ENCODE data around the gene ADAT3. TPM values are rescaled to one million over a fixed set of nuclear protein-coding genes. Genes with fewer than 3 reads are reported as not detected.
"Not testable (repeated sequence)": the region's sequence is repeated elsewhere in the genome, so short reads cannot be mapped to it uniquely, and the experiment has no call there.

The ADAT3 gene
- total RNA-seq, 2 experiments from 2014 or later, result 7.9 to 16.4 TPM

- TF ChIP-seq CTCF (conservative IDR thresholded peaks at IDR 0.05; ENCODE audit: low read length) (no peak), EZH2phosphoT487 (IDR thresholded peaks at IDR 0.05; ENCODE audit: borderline replicate concordance, low read depth, low read length) (no peak)
- Histone ChIP-seq H3K4me1 (ENCODE audit: insufficient read depth, low read length, poor library complexity, severe bottlenecking) (peaks cover 20% of the 10 kb centered on the region), H3K9me3 (ENCODE audit: low read length) (no peaks in the 10 kb centered on the region), H2AFZ (ENCODE audit: low read length) (no peak overlapping the region), H3K4me3 (ENCODE audit: low read depth, low read length, poor library complexity, severe bottlenecking) (peak overlapping the region; percentile 100), H3K36me3 (ENCODE audit: insufficient read depth, low read length) (peaks cover 54% of the 10 kb centered on the region), H3K79me2 (ENCODE audit: insufficient read depth, low read depth, low read length) (peaks cover 37% of the 10 kb centered on the region), H3K9me2 (ENCODE audit: insufficient read depth, low read length) (no peaks in the 10 kb centered on the region), H4K20me1 (ENCODE audit: insufficient read depth, low read length) (peaks cover 13% of the 10 kb centered on the region), H3K27ac (ENCODE audit: low read depth, low read length, poor library complexity, severe bottlenecking) (peak overlapping the region; percentile 62), H3K4me2 (ENCODE audit: low read length) (peak overlapping the region; percentile 81)
- intact Hi-C loops (cut with micrococcal nuclease; ENCODE audit: unreplicated experiment), result no loop called here
- BruUV-seq (replicated peaks), result no TSS peak
- no peak for DNase-seq (ENCODE audit: low spot score)
- POLR2A ChIA-PET, result no interaction called here
- CTCF ChIA-PET (ENCODE audit: unreplicated experiment), result no interaction called here
Measured at GRCh38 chr19:1873524-1874473, 31.4 kb upstream of the ADAT3 start.

- DNase-seq (ENCODE audit: low spot score), result peak; percentile 48
- H3K9me3 ChIP-seq (ENCODE audit: low read length), result no peaks in the 10 kb centered on the region
- TF ChIP-seq CTCF (conservative IDR thresholded peaks at IDR 0.05; ENCODE audit: low read length) (no peak), EZH2phosphoT487 (IDR thresholded peaks at IDR 0.05; ENCODE audit: borderline replicate concordance, low read depth, low read length) (no peak)
- BruUV-seq (replicated peaks), result no TSS peak
- no peaks in the 10 kb centered on the region for H3K9me2 ChIP-seq (ENCODE audit: insufficient read depth, low read length)
- CTCF ChIA-PET (ENCODE audit: unreplicated experiment), result no interaction called here
- no peak overlapping the region for H2AFZ ChIP-seq (ENCODE audit: low read length)
- peak overlapping the region; percentile 81 for H3K4me2 ChIP-seq (ENCODE audit: low read length)
- H3K4me3 ChIP-seq (ENCODE audit: low read depth, low read length, poor library complexity, severe bottlenecking), result peak overlapping the region; percentile 100
- peaks cover 37% of the 10 kb centered on the region for H3K79me2 ChIP-seq (ENCODE audit: insufficient read depth, low read depth, low read length)
- POLR2A ChIA-PET, result interaction anchor here (0.6 to 1.0 kb wide), 4 partner anchors 10 to 415 kb away, joined by 3 to 4 read pairs (median 3); no protein-coding TSS in a partner anchor
- intact Hi-C loops (cut with micrococcal nuclease; ENCODE audit: unreplicated experiment), result no loop called here
- peaks cover 20% of the 10 kb centered on the region for H3K4me1 ChIP-seq (ENCODE audit: insufficient read depth, low read length, poor library complexity, severe bottlenecking)
- peaks cover 47% of the 10 kb centered on the region for H3K36me3 ChIP-seq (ENCODE audit: insufficient read depth, low read length)
- H4K20me1 ChIP-seq (ENCODE audit: insufficient read depth, low read length), result peaks cover 13% of the 10 kb centered on the region
- peak overlapping the region; percentile 62 for H3K27ac ChIP-seq (ENCODE audit: low read depth, low read length, poor library complexity, severe bottlenecking)
Measured at GRCh38 chr19:1874554-1875185, 30.5 kb upstream of the ADAT3 start.

- Histone ChIP-seq H4K20me1 (ENCODE audit: insufficient read depth, low read length) (peaks cover 13% of the 10 kb centered on the region), H3K4me2 (ENCODE audit: low read length) (peak overlapping the region; percentile 81), H3K4me1 (ENCODE audit: insufficient read depth, low read length, poor library complexity, severe bottlenecking) (peaks cover 20% of the 10 kb centered on the region), H3K4me3 (ENCODE audit: low read depth, low read length, poor library complexity, severe bottlenecking) (peak overlapping the region; percentile 100), H3K27ac (ENCODE audit: low read depth, low read length, poor library complexity, severe bottlenecking) (peak overlapping the region; percentile 62), H3K79me2 (ENCODE audit: insufficient read depth, low read depth, low read length) (peaks cover 37% of the 10 kb centered on the region), H3K36me3 (ENCODE audit: insufficient read depth, low read length) (peaks cover 46% of the 10 kb centered on the region)
- H2AFZ ChIP-seq (ENCODE audit: low read length); H3K9me3 ChIP-seq (ENCODE audit: low read length); intact Hi-C loops (cut with micrococcal nuclease; ENCODE audit: unreplicated experiment); H3K9me2 ChIP-seq (ENCODE audit: insufficient read depth, low read length); CTCF ChIA-PET (ENCODE audit: unreplicated experiment); BruUV-seq (replicated peaks): not testable (repeated sequence)
- POLR2A ChIA-PET, result interaction anchor here (0.6 to 1.0 kb wide), 4 partner anchors 11 to 414 kb away, joined by 3 to 4 read pairs (median 3); no protein-coding TSS in a partner anchor
- peak; percentile 49 for DNase-seq (ENCODE audit: low spot score)
Measured at GRCh38 chr19:1875265-1875645, 29.9 kb upstream of the ADAT3 start.

All from OCI-LY7 (cell line).